Natural killer cell (primary cell): ENCODE measurements around the gene SCN3B. TPM values are rescaled to one million over a fixed set of nuclear protein-coding genes. Genes with fewer than 3 reads are reported as not detected.

Source experiments
- ATAC-seq, 3 donors: fragments of 150-1000 bp in 2 of 3; fragments of 200-7000 bp in 1 of 3; cut with Tn5 transposase; 1 replicate in 1 of 3; 2 replicates in 2 of 3; pipeline ENCODE4 v1.10.0; 2021; ENCODE audit warnings: mild to moderate bottlenecking in 2 of 3, moderate library complexity in 2 of 3
- DNase-seq, 2 donors: peaks; one replicate each; pipeline versions ENCODE4 v3.0.0 to v3.0.0-alpha.2; 2013 to 2021; ENCODE audit warnings: mixed read lengths in 1 of 2
- H3K27ac ChIP-seq: one replicate; pipeline ENCODE4 v1.5.1; 2013; ENCODE audit warnings: mild to moderate bottlenecking, low read length
- H3K27me3 ChIP-seq: one replicate; pipeline ENCODE4 v1.6.1; 2013; ENCODE audit warnings: low read length; ENCODE audit not compliant: control insufficient read depth, insufficient read depth
- H3K36me3 ChIP-seq: one replicate; pipeline ENCODE4 v1.6.1; 2013; ENCODE audit warnings: low read length; ENCODE audit not compliant: control insufficient read depth, insufficient read depth
- H3K4me1 ChIP-seq: one replicate; pipeline ENCODE4 v1.6.1; 2013; ENCODE audit warnings: low read length; ENCODE audit not compliant: control insufficient read depth, insufficient read depth
- H3K4me3 ChIP-seq: one replicate; pipeline ENCODE4 v1.5.1; 2013; ENCODE audit warnings: low read length
- H3K9me3 ChIP-seq: one replicate; pipeline ENCODE4 v1.6.1; 2013; ENCODE audit warnings: low read length; ENCODE audit not compliant: control insufficient read depth, insufficient read depth
- H3K27ac Mint-ChIP-seq, 2 donors: one replicate each; pipeline ENCODE4 v1.8.0; 2022; ENCODE audit warnings: mild to moderate bottlenecking in 2 of 2, mixed read lengths in 2 of 2, moderate library complexity in 1 of 2
- H3K27me3 Mint-ChIP-seq, 2 donors: one replicate each; pipeline ENCODE4 v1.8.0; 2022; ENCODE audit warnings: low read depth in 2 of 2, mixed read lengths in 2 of 2
- H3K36me3 Mint-ChIP-seq: one replicate; pipeline ENCODE4 v1.8.0; 2022; ENCODE audit warnings: mixed read lengths
- H3K4me1 Mint-ChIP-seq, 2 donors: one replicate each; pipeline ENCODE4 v1.8.0; 2022; ENCODE audit warnings: mixed read lengths in 2 of 2
- H3K4me3 Mint-ChIP-seq: one replicate; pipeline ENCODE4 v1.8.0; 2022; ENCODE audit warnings: mild to moderate bottlenecking, moderate library complexity, mixed read lengths
- H3K9me3 Mint-ChIP-seq, 2 donors: one replicate each; pipeline ENCODE4 v1.8.0; 2022; ENCODE audit warnings: mixed read lengths in 2 of 2
- WGBS: methylation state at CpG from one replicate; pipeline ENCODE4 v1.1.7; 2013; ENCODE audit warnings: missing lambda C conversion rate; ENCODE audit not compliant: insufficient coverage; 5-methylcytosine and 5-hydroxymethylcytosine counted together
- intact Hi-C: fragments of 100-400 bp; cut with micrococcal nuclease; formaldehyde crosslinking; loops from one replicate; pipeline ENCODE4 v1.14.2; 2022
- total RNA-seq, 4 donors: library from RNA; stranded (reverse); fragments of 120-200 nt in 1 of 4; gene quantifications; one replicate each; pipeline versions ENCODE4 v1.2.3 to v1.2.4, GENCODE V29; 2013 to 2022
- TF ChIP-seq, protein P1 (sequence below): fragments of 200-600 bp; IDR thresholded peaks from one replicate; pipeline ENCODE4 v1.8.0; 2022; ENCODE audit warnings: antibody characterized with exemption

Gene SCN3B
- total RNA-seq, 3 donors from 2014 or later (not counting 1 experiment from before 2014, with no cell fraction given) = not detected

GRCh38 chr11:123590296-123590912 lies 64.0 kb downstream of the SCN3B start:
- intact Hi-C loops = no loop called here
- TF ChIP-seq, protein P1, sequence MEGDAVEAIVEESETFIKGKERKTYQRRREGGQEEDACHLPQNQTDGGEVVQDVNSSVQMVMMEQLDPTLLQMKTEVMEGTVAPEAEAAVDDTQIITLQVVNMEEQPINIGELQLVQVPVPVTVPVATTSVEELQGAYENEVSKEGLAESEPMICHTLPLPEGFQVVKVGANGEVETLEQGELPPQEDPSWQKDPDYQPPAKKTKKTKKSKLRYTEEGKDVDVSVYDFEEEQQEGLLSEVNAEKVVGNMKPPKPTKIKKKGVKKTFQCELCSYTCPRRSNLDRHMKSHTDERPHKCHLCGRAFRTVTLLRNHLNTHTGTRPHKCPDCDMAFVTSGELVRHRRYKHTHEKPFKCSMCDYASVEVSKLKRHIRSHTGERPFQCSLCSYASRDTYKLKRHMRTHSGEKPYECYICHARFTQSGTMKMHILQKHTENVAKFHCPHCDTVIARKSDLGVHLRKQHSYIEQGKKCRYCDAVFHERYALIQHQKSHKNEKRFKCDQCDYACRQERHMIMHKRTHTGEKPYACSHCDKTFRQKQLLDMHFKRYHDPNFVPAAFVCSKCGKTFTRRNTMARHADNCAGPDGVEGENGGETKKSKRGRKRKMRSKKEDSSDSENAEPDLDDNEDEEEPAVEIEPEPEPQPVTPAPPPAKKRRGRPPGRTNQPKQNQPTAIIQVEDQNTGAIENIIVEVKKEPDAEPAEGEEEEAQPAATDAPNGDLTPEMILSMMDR = no peak
- Histone ChIP-seq H3K27me3 (no peaks in the 10 kb centered on the region), H3K36me3 (no peaks in the 10 kb centered on the region), H3K4me3 (no peak overlapping the region), H3K27ac (no peak overlapping the region), H3K4me1 (no peaks in the 10 kb centered on the region), H3K9me3 (no peaks in the 10 kb centered on the region)
- ATAC-seq = no peak
- H3K4me1 Mint-ChIP-seq = no peaks in the 10 kb centered on the region
- H3K27me3 Mint-ChIP-seq = no peaks in the 10 kb centered on the region
- no peaks in the 10 kb centered on the region for H3K9me3 Mint-ChIP-seq
- no peaks in the 10 kb centered on the region for H3K36me3 Mint-ChIP-seq
- no peak overlapping the region for H3K4me3 Mint-ChIP-seq
- no peak for DNase-seq
- no peak overlapping the region for H3K27ac Mint-ChIP-seq
- 87% methylated on average over 10 of the region's 11 CpGs for WGBS

DNA sequence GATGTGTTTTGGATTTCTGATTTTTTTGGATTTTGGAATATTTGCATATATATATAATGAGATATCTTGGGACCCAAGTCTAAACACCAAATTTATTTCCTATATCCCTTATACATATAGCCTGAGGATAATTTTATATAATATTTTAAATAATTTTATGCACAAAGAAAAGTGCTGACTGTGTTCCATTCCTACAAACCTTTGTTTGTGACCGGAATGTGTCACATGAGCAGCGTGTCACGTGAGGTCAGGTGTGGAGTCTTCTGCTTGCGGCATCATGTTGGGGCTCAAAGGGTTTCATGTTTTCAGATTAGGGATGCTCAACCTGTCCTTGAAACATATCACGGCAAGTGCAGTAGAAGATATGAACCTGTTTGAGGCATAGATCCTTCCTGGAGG lies 65.6 kb downstream of the SCN3B start:
- H3K36me3 Mint-ChIP-seq = no peaks in the 10 kb centered on the region
- TF ChIP-seq, protein P1 = no peak
- H3K4me1 Mint-ChIP-seq = no peaks in the 10 kb centered on the region
- Histone ChIP-seq H3K27me3 (no peaks in the 10 kb centered on the region), H3K27ac (no peak overlapping the region), H3K4me1 (no peaks in the 10 kb centered on the region), H3K36me3 (no peaks in the 10 kb centered on the region), H3K9me3 (no peaks in the 10 kb centered on the region), H3K4me3 (no peak overlapping the region)
- H3K27me3 Mint-ChIP-seq = no peaks in the 10 kb centered on the region
- DNase-seq (no peak), ATAC-seq (no peak)
- no peak overlapping the region for H3K27ac Mint-ChIP-seq
- H3K4me3 Mint-ChIP-seq = no peak overlapping the region
- intact Hi-C loops = no loop called here
- H3K9me3 Mint-ChIP-seq = no peaks in the 10 kb centered on the region
- 94% methylated on average over 5 of the region's 5 CpGs for WGBS

DNA sequence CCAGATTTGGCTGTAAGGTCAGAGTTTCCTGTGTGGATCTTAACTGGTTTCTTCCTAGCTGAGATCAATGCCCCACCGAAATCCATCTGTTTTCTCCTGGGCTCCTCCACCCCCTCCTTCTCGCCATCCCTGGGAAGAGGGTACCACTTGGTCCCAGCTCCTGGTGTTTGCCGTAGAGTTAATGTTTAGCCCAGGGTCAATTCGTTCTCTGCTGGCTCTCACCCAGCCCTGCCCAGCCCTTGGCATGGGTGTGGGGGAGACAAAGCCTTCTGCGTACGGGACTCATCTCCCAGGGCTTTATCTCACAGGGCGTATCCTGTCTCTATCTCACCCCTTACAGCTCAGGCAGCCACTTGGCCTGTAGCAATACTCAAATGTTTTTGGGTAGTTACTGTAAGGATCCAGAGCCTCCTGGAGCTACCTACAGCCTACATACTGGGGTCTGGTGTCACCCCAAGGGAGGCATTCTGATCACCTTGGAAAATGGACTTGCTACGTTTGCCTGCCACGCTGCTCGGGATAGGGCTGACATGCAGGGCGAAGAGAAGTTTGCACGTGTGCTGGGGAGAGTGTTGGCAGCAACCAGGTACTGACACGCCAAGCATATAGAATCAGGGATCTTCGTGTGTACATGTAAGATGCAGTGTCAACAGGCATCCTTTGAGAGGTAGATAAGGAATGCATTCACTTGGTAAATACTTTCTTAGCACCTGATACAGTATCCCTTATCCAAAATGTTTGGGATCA lies 66.1 kb downstream of the SCN3B start:
- Histone ChIP-seq H3K27ac (no peak overlapping the region), H3K36me3 (no peaks in the 10 kb centered on the region), H3K27me3 (no peaks in the 10 kb centered on the region), H3K4me3 (no peak overlapping the region), H3K4me1 (no peaks in the 10 kb centered on the region), H3K9me3 (no peaks in the 10 kb centered on the region)
- TF ChIP-seq, protein P1 = no peak
- Mint-ChIP-seq H3K4me1 (no peaks in the 10 kb centered on the region), H3K9me3 (no peaks in the 10 kb centered on the region), H3K36me3 (no peaks in the 10 kb centered on the region), H3K4me3 (no peak overlapping the region), H3K27ac (no peak overlapping the region), H3K27me3 (no peaks in the 10 kb centered on the region)
- ATAC-seq (peak in 1 of 3 donors; percentile 30), DNase-seq (no peak)
- 95% methylated on average over 14 of the region's 14 CpGs for WGBS
- intact Hi-C loops = no loop called here
